Endothelial cell of umbilical vein (primary cell): ENCODE results near the gene KLF15. TPM values are rescaled to one million over a fixed set of nuclear protein-coding genes. Genes with fewer than 3 reads are reported as not detected.

Experiments
- BruUV-seq: library from RNA; stranded (reverse); fragments of 400-500 nt; replicated peaks from 2 replicates; lab custom pipeline; 2021; lab: Mats Ljungman, UMichigan
- CTCF ChIA-PET: fragments of 300-600, 350-600 bp; sonication (Branson Sonifier 250); formaldehyde crosslinking; loops from one replicate; lab custom pipeline; 2021; ENCODE audit warnings: antibody characterized with exemption, inconsistent platforms; lab: Charles Lee
- POLR2A ChIA-PET: fragments of 300-600, 350-600 bp; sonication (Branson Sonifier 250); formaldehyde crosslinking; loops from one replicate; lab custom pipeline; 2021; ENCODE audit warnings: antibody characterized with exemption, inconsistent platforms; lab: Charles Lee
- DNase-seq: peaks from one replicate; pipeline ENCODE4 v3.0.0-alpha.2; 2011; ENCODE audit warnings: low read depth, low spot score
- FAIRE-seq: peaks from 2 replicates; lab custom pipeline; 2011; peaks lifted over from hg19 to GRCh38; lab: Jason Lieb, UNC
- H2AFZ ChIP-seq: 2 replicates; pipeline ENCODE4 v1.6.0; 2012; ENCODE audit warnings: low read depth, low read length, control low read depth, inconsistent platforms
- H3K27ac ChIP-seq: 2 replicates; pipeline ENCODE4 v1.5.1; 2011; ENCODE audit warnings: low read depth, mild to moderate bottlenecking, control low read depth, low read length, moderate library complexity; ENCODE audit not compliant: insufficient read depth
- H3K27me3 ChIP-seq, 2 experiments: 2 replicates each; pipeline versions ENCODE4 v1.6.0 to v1.6.1; 2011; ENCODE audit warnings: low read length in 2 of 2, mixed read lengths in 1 of 2; ENCODE audit not compliant: control insufficient read depth in 2 of 2, insufficient read depth in 2 of 2
- H3K36me3 ChIP-seq, 2 experiments: 2 replicates in 1 of 2; 3 replicates in 1 of 2; pipeline ENCODE4 v1.5.1; 2011; ENCODE audit warnings: low read length in 2 of 2, mild to moderate bottlenecking in 1 of 2, moderate library complexity in 1 of 2; ENCODE audit not compliant: control insufficient read depth in 2 of 2, insufficient read depth in 2 of 2; ENCODE audit errors: extremely low read depth in 1 of 2
- H3K4me1 ChIP-seq: 3 replicates; pipeline ENCODE4 v1.5.1; 2011; ENCODE audit warnings: mild to moderate bottlenecking, low read length; ENCODE audit not compliant: control insufficient read depth, insufficient read depth; ENCODE audit errors: extremely low read depth
- H3K4me2 ChIP-seq: 2 replicates; pipeline ENCODE4 v1.6.1; 2011; ENCODE audit warnings: low read length, control low read depth, mixed read lengths; ENCODE audit not compliant: insufficient read depth
- H3K4me3 ChIP-seq, 3 experiments: fragments of 200-600 bp in 1 of 3; sonication (generic), shearing (Covaris generic) in 1 of 3; replicated peaks in 1 of 3; 2 replicates each; pipeline ENCODE4 v1.5.1; 2011 to 2016; ENCODE audit warnings: control low read depth in 3 of 3, low read length in 3 of 3, mild to moderate bottlenecking in 2 of 3, inconsistent platforms in 1 of 3, low read depth in 1 of 3, moderate library complexity in 1 of 3; ENCODE audit not compliant: insufficient read depth in 1 of 3
- H3K79me2 ChIP-seq: 2 replicates; pipeline ENCODE4 v1.6.0; 2012; ENCODE audit warnings: low read length, inconsistent platforms; ENCODE audit not compliant: control insufficient read depth, insufficient read depth
- H3K9ac ChIP-seq: replicated peaks from 2 replicates; pipeline ENCODE3; 2011; ENCODE audit warnings: low read length, control low read depth; ENCODE audit not compliant: insufficient read depth; ENCODE audit errors: extremely low read depth
- H3K9me1 ChIP-seq: replicated peaks from 3 replicates; pipeline ENCODE4 v1.6.0; 2011; ENCODE audit warnings: mild to moderate bottlenecking, low read length; ENCODE audit not compliant: control insufficient read depth, insufficient read depth; ENCODE audit errors: extremely low read depth
- H3K9me3 ChIP-seq: replicated peaks from 2 replicates; pipeline ENCODE4 v1.5.1; 2012; ENCODE audit warnings: low read length, inconsistent platforms; ENCODE audit not compliant: control insufficient read depth, insufficient read depth
- H4K20me1 ChIP-seq: replicated peaks from 2 replicates; pipeline ENCODE3; 2011; ENCODE audit warnings: mild to moderate bottlenecking, low read length; ENCODE audit not compliant: control insufficient read depth, insufficient read depth; ENCODE audit errors: extremely low read depth
- CTCF ChIP-seq, 2 donors: IDR thresholded peaks; 1 replicate in 1 of 2; 2 replicates in 1 of 2; pipeline ENCODE4 v1.5.1; 2011; ENCODE audit warnings: low read length in 2 of 2, mild to moderate bottlenecking in 2 of 2, moderate library complexity in 2 of 2, control low read depth in 1 of 2, inconsistent platforms in 1 of 2, low read depth in 1 of 2; ENCODE audit not compliant: insufficient read depth in 1 of 2; ENCODE audit errors: extremely low read depth in 1 of 2
- EZH2 ChIP-seq: IDR thresholded peaks from 2 replicates; pipeline ENCODE4 v1.6.1; 2012; ENCODE audit warnings: borderline replicate concordance, low read depth, mild to moderate bottlenecking, moderate library complexity, low read length, inconsistent platforms; ENCODE audit not compliant: severe bottlenecking
- FOS ChIP-seq: IDR thresholded peaks from 2 replicates; pipeline ENCODE4 v1.6.1; 2011; ENCODE audit warnings: mild to moderate bottlenecking, low read length, moderate library complexity, borderline replicate concordance; ENCODE audit not compliant: insufficient read depth
- GATA2 ChIP-seq: IDR thresholded peaks from 2 replicates; pipeline ENCODE4 v1.7.0; 2011; ENCODE audit warnings: low read depth, mild to moderate bottlenecking, moderate library complexity, mixed read lengths, low read length; ENCODE audit not compliant: insufficient read length, insufficient read depth
- JUN ChIP-seq: IDR thresholded peaks from 2 replicates; pipeline ENCODE4 v1.6.1; 2011; ENCODE audit warnings: borderline replicate concordance, low read depth; ENCODE audit not compliant: insufficient read length, insufficient read depth
- MAX ChIP-seq: IDR thresholded peaks from 2 replicates; pipeline ENCODE4 v1.6.1; 2011; ENCODE audit not compliant: insufficient read depth, insufficient read length
- MYC ChIP-seq: IDR thresholded peaks from one replicate; pipeline ENCODE4 v1.6.1; 2011; ENCODE audit warnings: mild to moderate bottlenecking, low read depth, low read length
- POLR2A ChIP-seq: IDR thresholded peaks from 2 replicates; pipeline ENCODE4 v1.6.1; 2012; ENCODE audit warnings: low read depth, mild to moderate bottlenecking, control low read depth, low read length
- POLR2AphosphoS5 ChIP-seq: IDR thresholded peaks from 2 replicates; pipeline ENCODE4 v1.6.1; 2012; ENCODE audit warnings: low read depth, mild to moderate bottlenecking, control low read depth, low read length, moderate library complexity; ENCODE audit not compliant: insufficient read depth
- dilution Hi-C: fragments of 300-500 bp; cut with MboI; formaldehyde crosslinking; loops from one replicate; pipeline ENCODE4 v1.15.0; 2019; ENCODE audit warnings: low sequenced_read_pairs; ENCODE audit not compliant: extremely low pct_ligation_motif_present
- intact Hi-C: fragments of 100-400 bp; cut with micrococcal nuclease; formaldehyde crosslinking; loops from one replicate; pipeline ENCODE4 v1.10.0; 2022
- polyA plus RNA-seq, 4 experiments: library from polyadenylated mRNA; depleted of rRNA in 3 of 4; stranded (reverse) in 3 of 4; unstranded in 1 of 4; fragments of >200 nt; gene quantifications; 2 replicates each; pipeline versions ENCODE4 v1.2.1 to v1.2.3, GENCODE V29; 2011 to 2012; ENCODE audit warnings: missing spikeins in 1 of 4
- total RNA-seq: library from RNA; stranded (reverse); gene quantifications from 2 replicates; pipeline ENCODE4 v1.2.3, GENCODE V29; 2021

The KLF15 gene
- total and polyA plus RNA-seq, 2 donors (not counting 3 experiments of a cell fraction or from before 2014, with no cell fraction given), result 2.2 to 3.0 TPM

GRCh38 chr3:126304291-126304690, 52.9 kb downstream of the KLF15 start:
- no TSS peak for BruUV-seq
- H3K36me3 ChIP-seq, result no peaks in the 10 kb centered on the region
- H2AFZ ChIP-seq, result no peak overlapping the region
- H3K27ac ChIP-seq, result no peak overlapping the region
- ChIA-PET CTCF (no interaction called here), POLR2A (no interaction called here)
- no peaks in the 10 kb centered on the region for H4K20me1 ChIP-seq
- H3K27me3 ChIP-seq, result peaks cover 4 to 5% of the 10 kb centered on the region in 2 experiments
- no peaks in the 10 kb centered on the region for H3K4me1 ChIP-seq
- dilution Hi-C loops (no loop called here), intact Hi-C loops (no loop called here)
- FAIRE-seq (no peak), DNase-seq (no peak)
- H3K4me3 ChIP-seq, result no peak overlapping the region
- no peaks in the 10 kb centered on the region for H3K79me2 ChIP-seq
- no peaks in the 10 kb centered on the region for H3K9me1 ChIP-seq
- TF ChIP-seq POLR2A, result no peak
- no peak for TF ChIP-seq MYC
- no peak for TF ChIP-seq POLR2AphosphoS5
- no peak for TF ChIP-seq EZH2
- TF ChIP-seq GATA2, result no peak
- TF ChIP-seq FOS, result no peak
- TF ChIP-seq MAX, result no peak
- no peak for TF ChIP-seq CTCF (IDR thresholded peaks at IDR 0.05; ENCODE audit: extremely low read depth in 1 of 2, insufficient read depth in 1 of 2, low read depth in 1 of 2, low read length in 2 of 2)
- TF ChIP-seq JUN, result no peak
- no peak overlapping the region for H3K9ac ChIP-seq
- H3K9me3 ChIP-seq, result no peaks in the 10 kb centered on the region
- no peak overlapping the region for H3K4me2 ChIP-seq
